Caco-2 (cell line): Measurements from ENCODE around the gene ZNF84. TPM values are rescaled to one million over a fixed set of nuclear protein-coding genes. Genes with fewer than 3 reads are reported as not detected.

Experiments used
- BruUV-seq: library from RNA; stranded (reverse); fragments of 400-500 nt; replicated peaks from 2 replicates; lab custom pipeline; 2021; lab: Mats Ljungman, UMichigan
- CTCF ChIA-PET: fragments of 300-600 bp; sonication (Branson Sonifier 250); formaldehyde crosslinking; loops from one replicate; lab custom pipeline; 2022; ENCODE audit warnings: antibody characterized with exemption; lab: Charles Lee
- POLR2A ChIA-PET: fragments of 300-600 bp; sonication (Branson Sonifier 250); formaldehyde crosslinking; loops from one replicate; lab custom pipeline; 2022; ENCODE audit warnings: antibody characterized with exemption; lab: Charles Lee
- DNase-seq, 2 experiments: peaks; one replicate each; pipeline versions ENCODE4 v3.0.0 to v3.0.0-alpha.2; 2020 to 2022
- H3K27me3 ChIP-seq: replicated peaks from 2 replicates; pipeline ENCODE4 v1.6.0; 2011; ENCODE audit warnings: low read length; ENCODE audit not compliant: control insufficient read depth, insufficient read depth
- H3K36me3 ChIP-seq: 2 replicates; pipeline ENCODE4 v1.5.1; 2011; ENCODE audit warnings: low read length; ENCODE audit not compliant: control insufficient read depth, insufficient read depth
- H3K4me1 ChIP-seq: fragments of 250-450 bp; sonication (Bioruptor Pico); 2 replicates; pipeline ENCODE4 v1.5.1; 2020; ENCODE audit warnings: mild to moderate bottlenecking
- H3K4me3 ChIP-seq: 2 replicates; pipeline ENCODE4 v1.5.1; 2011; ENCODE audit warnings: low read depth, mild to moderate bottlenecking, control low read depth, low read length
- H3K9me3 ChIP-seq: fragments of 250-450 bp; sonication (Bioruptor Pico); 2 replicates; pipeline ENCODE4 v1.5.1; 2020; ENCODE audit warnings: mild to moderate bottlenecking, moderate library complexity
- H3K27ac Mint-ChIP-seq: one replicate; pipeline ENCODE4 v1.8.0; 2022; ENCODE audit warnings: mixed read lengths; ENCODE audit not compliant: unreplicated experiment
- H3K27me3 Mint-ChIP-seq: one replicate; pipeline ENCODE4 v1.8.0; 2022; ENCODE audit warnings: mixed read lengths; ENCODE audit not compliant: insufficient read depth, unreplicated experiment
- H3K36me3 Mint-ChIP-seq: one replicate; pipeline ENCODE4 v1.8.0; 2022; ENCODE audit warnings: mild to moderate bottlenecking, mixed read lengths; ENCODE audit not compliant: insufficient read depth, unreplicated experiment
- H3K4me1 Mint-ChIP-seq: one replicate; pipeline ENCODE4 v1.8.0; 2022; ENCODE audit warnings: low read depth, mixed read lengths; ENCODE audit not compliant: unreplicated experiment
- H3K4me3 Mint-ChIP-seq: one replicate; pipeline ENCODE4 v1.8.0; 2022; ENCODE audit warnings: mild to moderate bottlenecking, moderate library complexity, mixed read lengths; ENCODE audit not compliant: unreplicated experiment
- H3K9me3 Mint-ChIP-seq: one replicate; pipeline ENCODE4 v1.8.0; 2022; ENCODE audit warnings: mixed read lengths; ENCODE audit not compliant: unreplicated experiment
- intact Hi-C: fragments of 100-400 bp; cut with micrococcal nuclease; formaldehyde crosslinking; loops from one replicate; pipeline ENCODE4 v1.10.0; 2022; ENCODE audit not compliant: unreplicated experiment
- total RNA-seq: library from RNA; stranded (reverse); gene quantifications from 2 replicates; pipeline ENCODE4 v1.2.3, GENCODE V29; 2022
- TF ChIP-seq, protein P1 (sequence below), 2 experiments: fragments of 200-600 bp in 1 of 2; IDR thresholded peaks; 1 replicate in 1 of 2; 2 replicates in 1 of 2; pipeline versions ENCODE4 v1.5.1 to v1.8.0; 2011 to 2022; ENCODE audit warnings: antibody characterized with exemption in 1 of 2, control low read depth in 1 of 2, inconsistent platforms in 1 of 2, low read depth in 1 of 2, low read length in 1 of 2, mild to moderate bottlenecking in 1 of 2, moderate library complexity in 1 of 2; ENCODE audit not compliant: insufficient read depth in 1 of 2, severe bottlenecking in 1 of 2, unreplicated experiment in 1 of 2

Gene ZNF84
- total RNA-seq, 1 experiment from 2014 or later, result 21.8 TPM

DNA sequence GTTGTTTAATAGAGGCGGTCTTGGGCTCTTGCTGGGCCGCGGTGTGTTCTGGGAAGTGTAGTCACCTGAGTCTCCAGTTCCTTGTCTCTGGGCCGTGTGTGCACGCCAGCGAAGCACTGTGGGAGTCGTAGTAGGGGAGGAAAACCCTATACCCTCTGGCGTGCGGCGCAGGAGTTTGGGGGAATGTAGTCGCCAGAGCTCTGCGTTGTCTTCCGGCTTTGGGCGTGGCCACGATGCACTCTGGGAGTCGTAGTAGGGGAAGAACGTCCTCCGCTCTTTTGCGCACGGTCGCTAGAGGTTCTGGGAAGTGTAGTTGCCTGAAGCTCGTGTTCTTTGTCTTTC is 42.7 kb downstream of the ZNF84 start:
- no peak overlapping the region for H3K27ac Mint-ChIP-seq
- BruUV-seq, result TSS peak; percentile 60
- TF ChIP-seq, protein P1, sequence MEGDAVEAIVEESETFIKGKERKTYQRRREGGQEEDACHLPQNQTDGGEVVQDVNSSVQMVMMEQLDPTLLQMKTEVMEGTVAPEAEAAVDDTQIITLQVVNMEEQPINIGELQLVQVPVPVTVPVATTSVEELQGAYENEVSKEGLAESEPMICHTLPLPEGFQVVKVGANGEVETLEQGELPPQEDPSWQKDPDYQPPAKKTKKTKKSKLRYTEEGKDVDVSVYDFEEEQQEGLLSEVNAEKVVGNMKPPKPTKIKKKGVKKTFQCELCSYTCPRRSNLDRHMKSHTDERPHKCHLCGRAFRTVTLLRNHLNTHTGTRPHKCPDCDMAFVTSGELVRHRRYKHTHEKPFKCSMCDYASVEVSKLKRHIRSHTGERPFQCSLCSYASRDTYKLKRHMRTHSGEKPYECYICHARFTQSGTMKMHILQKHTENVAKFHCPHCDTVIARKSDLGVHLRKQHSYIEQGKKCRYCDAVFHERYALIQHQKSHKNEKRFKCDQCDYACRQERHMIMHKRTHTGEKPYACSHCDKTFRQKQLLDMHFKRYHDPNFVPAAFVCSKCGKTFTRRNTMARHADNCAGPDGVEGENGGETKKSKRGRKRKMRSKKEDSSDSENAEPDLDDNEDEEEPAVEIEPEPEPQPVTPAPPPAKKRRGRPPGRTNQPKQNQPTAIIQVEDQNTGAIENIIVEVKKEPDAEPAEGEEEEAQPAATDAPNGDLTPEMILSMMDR (IDR thresholded peaks at IDR 0.05; ENCODE audit: insufficient read depth in 1 of 2, low read depth in 1 of 2, low read length in 1 of 2, severe bottlenecking in 1 of 2, unreplicated experiment in 1 of 2), result no peak
- ChIA-PET POLR2A (interaction anchor here (0.7 to 1.1 kb wide), 8 partner anchors 42 to 251 kb away, joined by 3 to 14 read pairs (median 4); partner anchors contain the start of genes ZNF10, ZNF268, ZNF605 and ZNF84), CTCF (interaction anchor here (1.1 kb wide), 1 partner anchor 101 kb away, joined by 6 read pairs; the partner anchor contains the start of gene ZNF268)
- H3K4me1 ChIP-seq, result no peaks in the 10 kb centered on the region
- peak; percentile 96 to 99 for DNase-seq
- peak overlapping the region; percentile 72 for H3K4me3 ChIP-seq
- H3K36me3 ChIP-seq, result peaks cover 9% of the 10 kb centered on the region
- H3K36me3 Mint-ChIP-seq, result peaks cover 40% of the 10 kb centered on the region
- intact Hi-C loops, result loop anchor here (1.0 to 2.0 kb wide), 5 partner anchors 43 to 123 kb away; partner anchors contain the start of genes ZNF10, ZNF26, ZNF268 and ZNF605
- no peaks in the 10 kb centered on the region for H3K27me3 Mint-ChIP-seq
- H3K9me3 ChIP-seq, result peaks cover 44% of the 10 kb centered on the region
- H3K4me1 Mint-ChIP-seq, result no peaks in the 10 kb centered on the region
- no peak overlapping the region for H3K4me3 Mint-ChIP-seq
- peaks cover 41% of the 10 kb centered on the region for H3K9me3 Mint-ChIP-seq
- no peaks in the 10 kb centered on the region for H3K27me3 ChIP-seq

DNA sequence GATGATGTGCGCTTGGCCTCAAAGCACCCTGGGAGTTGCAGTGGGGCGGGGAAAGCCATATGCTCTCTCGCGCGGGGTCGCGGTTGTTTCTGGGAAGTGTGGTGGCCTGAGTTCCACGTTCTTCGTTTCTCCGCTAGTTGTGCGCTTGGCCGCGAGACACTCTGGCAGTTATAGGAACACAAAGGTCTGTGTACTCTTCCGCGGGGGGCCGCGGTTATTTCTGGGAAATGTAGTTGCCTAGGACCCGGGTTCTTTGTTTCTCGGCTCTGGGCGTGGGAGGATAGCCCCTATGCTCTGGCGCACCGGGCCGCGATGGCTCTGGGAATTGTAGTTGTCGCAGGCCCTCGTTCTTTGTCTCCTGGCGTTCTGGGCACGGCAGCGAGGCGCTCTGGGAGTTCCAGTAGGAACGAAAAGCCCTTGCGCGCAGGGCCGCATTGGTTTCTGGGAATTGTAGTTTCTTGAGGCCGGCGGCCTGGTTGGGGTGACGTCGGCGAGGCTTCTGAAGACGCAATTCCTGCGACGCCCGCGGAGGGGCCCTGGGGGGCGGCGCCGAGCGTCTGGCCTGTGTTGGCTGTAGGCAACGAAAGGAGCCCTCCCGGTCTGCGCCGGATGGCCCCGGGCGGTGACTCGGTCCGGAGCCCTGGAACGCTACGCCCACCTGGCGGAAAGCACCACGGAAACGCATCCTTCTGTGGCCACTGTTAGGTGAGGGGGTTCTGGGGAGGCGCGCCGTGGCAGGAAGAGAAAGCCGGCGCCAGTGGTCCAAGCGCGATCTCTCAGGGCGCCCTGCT is 43.3 kb downstream of the ZNF84 start, which contains the start of gene ZNF140:
Gene ZNF140, plus strand, starts transcription at position 556 of the 791 bp plus-strand sequence. CDS start 398 bp downstream, outside the sequence.
- peaks cover 36% of the 10 kb centered on the region for H3K9me3 Mint-ChIP-seq
- no peaks in the 10 kb centered on the region for H3K4me1 Mint-ChIP-seq
- H3K4me3 Mint-ChIP-seq, result no peak within 1 kb of the TSS
- TF ChIP-seq, protein P1 (IDR thresholded peaks at IDR 0.05; ENCODE audit: insufficient read depth in 1 of 2, low read depth in 1 of 2, low read length in 1 of 2, severe bottlenecking in 1 of 2, unreplicated experiment in 1 of 2), result peak in 1 of 2 experiments; percentile 16
- POLR2A ChIA-PET, result interaction anchor here (0.5 to 1.1 kb wide), 9 partner anchors 43 to 251 kb away, joined by 3 to 14 read pairs (median 5); partner anchors contain the start of genes ZNF10, ZNF26, ZNF268 and ZNF605
- intact Hi-C loops, result loop anchor here (1.0 to 2.0 kb wide), 5 partner anchors 43 to 124 kb away; partner anchors contain the start of genes ZNF10, ZNF26, ZNF268 and ZNF605
- CTCF ChIA-PET, result interaction anchor here (1.1 kb wide), 1 partner anchor 101 kb away, joined by 6 read pairs; the partner anchor contains the start of gene ZNF268
- DNase-seq, result peak; percentile 97
- H3K36me3 ChIP-seq, result peaks cover 10% of the 10 kb centered on the region
- H3K9me3 ChIP-seq, result peaks cover 43% of the 10 kb centered on the region
- H3K4me3 ChIP-seq, result peak within 1 kb of the TSS; percentile 72
- H3K27me3 ChIP-seq, result no peaks in the 10 kb centered on the region
- no TSS peak for BruUV-seq
- H3K36me3 Mint-ChIP-seq, result peaks cover 45% of the 10 kb centered on the region
- no peaks in the 10 kb centered on the region for H3K4me1 ChIP-seq
- H3K27me3 Mint-ChIP-seq, result no peaks in the 10 kb centered on the region
- no peak within 1 kb of the TSS for H3K27ac Mint-ChIP-seq

DNA sequence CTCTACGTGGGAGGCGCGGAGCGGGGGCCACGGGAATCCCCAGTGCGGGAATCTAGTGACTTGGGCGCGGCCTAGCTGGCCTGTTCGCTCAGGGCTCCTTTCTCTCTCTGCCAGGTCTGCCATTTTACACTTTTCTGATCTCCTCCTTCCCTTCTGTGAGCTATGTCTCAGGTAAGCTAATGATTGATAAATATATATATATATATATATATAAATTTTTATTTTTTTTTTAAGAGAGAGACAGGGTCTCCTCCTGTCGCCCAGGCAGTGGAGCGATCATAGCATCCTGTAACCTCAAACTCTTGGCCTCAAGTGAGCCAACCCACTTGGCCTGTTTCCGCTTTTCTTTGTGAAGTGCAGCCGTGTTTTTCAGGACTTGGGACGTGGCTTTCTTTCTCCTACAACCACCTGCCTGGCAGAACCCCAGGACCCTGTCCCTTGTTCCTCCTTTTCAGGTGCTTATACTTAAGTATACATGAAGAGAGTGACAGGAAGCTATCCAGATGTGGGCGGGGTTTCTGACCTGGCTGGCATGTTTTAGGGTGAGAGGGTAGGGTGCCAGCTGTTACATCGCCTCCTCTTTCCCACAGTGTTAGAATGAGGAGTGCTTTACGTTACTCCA is 44.0 kb downstream of the ZNF84 start:
- peaks cover 46% of the 10 kb centered on the region for H3K9me3 ChIP-seq
- H3K4me1 ChIP-seq, result no peaks in the 10 kb centered on the region
- Mint-ChIP-seq H3K4me1 (no peaks in the 10 kb centered on the region), H3K27ac (no peak overlapping the region), H3K9me3 (peaks cover 33% of the 10 kb centered on the region), H3K27me3 (no peaks in the 10 kb centered on the region), H3K36me3 (peaks cover 50% of the 10 kb centered on the region), H3K4me3 (no peak overlapping the region)
- peak overlapping the region; percentile 72 for H3K4me3 ChIP-seq
- TF ChIP-seq, protein P1 (IDR thresholded peaks at IDR 0.05; ENCODE audit: insufficient read depth in 1 of 2, low read depth in 1 of 2, low read length in 1 of 2, severe bottlenecking in 1 of 2, unreplicated experiment in 1 of 2), result no peak
- peaks cover 10% of the 10 kb centered on the region for H3K36me3 ChIP-seq
- intact Hi-C loops, result loop anchor here (2.0 kb wide), 1 partner anchor 124 kb away; the partner anchor contains the start of gene ZNF605
- POLR2A ChIA-PET, result interaction anchor here (0.5 to 1.0 kb wide), 2 partner anchors 8 to 95 kb away, joined by 3 to 5 read pairs; partner anchors contain the start of gene ZNF26
- no peaks in the 10 kb centered on the region for H3K27me3 ChIP-seq
- no TSS peak for BruUV-seq
- no peak for DNase-seq
- CTCF ChIA-PET, result no interaction called here
